GM04504 (cell line): ENCODE results near the gene CCDC73.
A peak's percentile ranks its signal among the peaks of the same experiment; 100 is the strongest.

Experiments used
- DNase-seq: peaks from one replicate; pipeline ENCODE4 v3.0.0-alpha.2; 2012; ENCODE audit warnings: low read depth

CCDC73 gene

DNA sequence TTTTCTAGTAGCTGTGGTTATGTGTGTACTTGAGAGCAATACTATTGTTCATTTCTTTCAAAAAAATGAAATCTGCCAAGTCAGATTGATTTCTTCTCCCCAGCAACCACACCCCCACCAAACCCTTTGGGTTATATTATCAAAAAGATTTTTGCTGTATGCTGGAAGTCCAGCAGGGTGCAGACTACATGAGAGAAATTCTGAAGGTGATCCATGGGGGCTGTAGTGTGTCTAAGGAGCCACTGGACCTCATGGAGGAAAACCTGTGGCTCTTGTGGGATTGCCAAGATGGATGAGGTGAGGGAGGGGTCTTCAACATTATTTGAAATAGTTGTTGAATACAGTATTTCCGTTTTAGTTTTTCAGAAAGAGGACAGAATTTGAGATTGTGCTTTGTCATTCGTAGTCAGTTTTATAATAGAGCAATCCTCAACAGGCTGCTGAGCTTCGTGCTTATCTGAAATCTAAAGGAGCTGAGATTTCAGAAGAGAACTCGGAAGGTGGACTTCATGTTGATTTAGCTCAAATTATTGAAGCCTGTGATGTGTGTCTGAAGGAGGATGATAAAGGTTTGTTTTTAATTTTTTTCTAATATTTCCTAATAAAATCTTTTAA lies 207.8 kb downstream of the CCDC73 start:
- DNase-seq: no peak

DNA sequence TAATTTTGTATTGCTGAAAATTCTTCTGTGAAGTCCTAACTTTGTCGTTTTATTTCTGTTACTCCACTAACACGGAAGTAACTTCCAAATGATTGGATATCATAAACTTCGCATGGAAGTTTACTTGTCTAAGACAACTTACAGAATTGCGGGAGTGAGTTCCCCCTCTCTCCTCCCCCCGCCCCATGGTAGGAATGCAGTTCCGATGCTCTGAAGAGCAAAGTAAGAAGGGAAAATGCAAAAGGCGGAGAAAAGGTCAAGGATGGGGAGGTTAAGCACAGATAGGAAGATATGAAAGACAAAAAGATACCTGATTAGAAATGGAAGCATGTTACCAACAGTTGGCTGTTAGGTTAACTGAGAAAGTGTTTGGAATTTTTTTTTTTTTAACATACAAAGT lies 209.5 kb downstream of the CCDC73 start:
- DNase-seq: no peak

DNA sequence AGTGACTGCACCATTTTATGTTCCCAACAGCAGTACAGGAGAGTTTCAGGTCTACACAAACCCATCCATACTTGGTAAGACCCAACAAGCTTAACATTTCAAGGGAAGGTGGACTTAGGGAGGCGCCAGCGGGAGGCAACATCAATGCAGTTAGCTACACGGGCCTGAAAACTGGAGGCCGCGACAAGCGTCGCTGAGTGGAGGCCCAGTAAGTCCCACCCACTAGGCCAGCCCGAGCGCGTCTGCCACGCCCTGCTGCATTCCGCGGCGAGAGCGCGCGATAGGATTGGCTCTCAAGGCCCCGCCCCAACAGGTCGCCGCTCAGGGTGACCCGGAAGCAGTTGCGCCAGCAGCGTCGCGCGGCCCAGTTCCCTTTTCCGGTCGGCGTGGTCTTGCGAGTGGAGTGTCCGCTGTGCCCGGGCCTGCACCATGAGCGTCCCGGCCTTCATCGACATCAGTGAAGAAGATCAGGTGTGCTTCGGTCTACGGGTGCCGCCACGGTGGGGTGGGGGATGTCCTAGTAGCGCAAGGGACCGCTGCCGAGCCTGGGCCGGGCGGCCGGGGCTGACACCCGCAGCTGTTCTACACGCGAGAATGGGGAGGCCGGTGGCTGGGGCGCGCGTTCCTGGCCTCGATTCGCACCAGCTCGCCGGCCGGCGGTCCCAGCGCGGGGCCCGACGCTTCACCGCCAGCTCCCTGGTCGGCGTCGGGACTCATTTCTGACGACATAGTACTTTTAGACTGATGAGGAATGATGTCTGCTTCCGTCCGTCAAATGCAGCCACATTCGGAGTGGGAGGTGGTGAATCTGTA lies 210.8 kb downstream of the CCDC73 start, which contains the start of gene EIF3M:
Gene EIF3M (plus strand): TSS at position 373 of the 813 bp plus-strand sequence. CDS start 57 bp downstream, at position 430.
- peak; percentile 86 for DNase-seq

DNA sequence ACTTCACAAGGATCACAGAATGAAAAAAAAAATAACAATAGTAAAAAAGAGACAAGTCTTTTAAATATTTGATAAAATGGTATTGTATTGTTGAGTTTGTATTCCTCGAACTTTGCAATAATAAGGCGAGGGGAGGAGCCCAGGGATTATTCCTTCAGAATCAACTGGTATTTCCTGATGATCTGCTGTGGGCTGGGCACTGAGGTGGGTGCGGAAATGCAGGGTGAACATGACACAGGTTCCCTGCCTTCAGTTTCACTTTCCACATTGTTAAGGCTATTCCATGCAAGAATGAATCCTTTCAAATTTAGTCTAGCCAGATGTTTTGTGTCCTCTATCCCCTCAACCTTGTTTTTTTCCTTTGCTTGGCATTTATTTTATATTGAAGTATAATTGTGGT lies 212.9 kb downstream of the CCDC73 start:
- DNase-seq: no peak

DNA sequence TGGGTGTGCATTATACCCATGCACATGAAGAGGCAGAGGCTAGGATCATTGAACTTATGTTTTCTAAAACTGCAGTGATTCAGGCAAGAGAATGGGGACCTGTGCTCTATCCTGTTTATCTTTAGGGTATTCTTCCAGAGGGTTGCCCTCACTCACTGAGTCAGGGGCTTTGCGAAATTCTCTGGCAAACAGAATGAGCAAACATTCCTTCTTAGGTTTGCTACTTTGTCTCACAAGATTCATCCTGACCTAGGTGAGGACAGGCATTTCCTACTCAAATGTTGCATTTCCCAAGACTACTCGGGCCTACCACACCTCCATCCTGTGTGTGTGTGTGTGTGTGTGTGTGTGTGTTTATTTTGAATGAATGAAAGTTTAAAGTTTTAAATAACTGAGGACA lies 213.5 kb downstream of the CCDC73 start:
- DNase-seq: no peak

DNA sequence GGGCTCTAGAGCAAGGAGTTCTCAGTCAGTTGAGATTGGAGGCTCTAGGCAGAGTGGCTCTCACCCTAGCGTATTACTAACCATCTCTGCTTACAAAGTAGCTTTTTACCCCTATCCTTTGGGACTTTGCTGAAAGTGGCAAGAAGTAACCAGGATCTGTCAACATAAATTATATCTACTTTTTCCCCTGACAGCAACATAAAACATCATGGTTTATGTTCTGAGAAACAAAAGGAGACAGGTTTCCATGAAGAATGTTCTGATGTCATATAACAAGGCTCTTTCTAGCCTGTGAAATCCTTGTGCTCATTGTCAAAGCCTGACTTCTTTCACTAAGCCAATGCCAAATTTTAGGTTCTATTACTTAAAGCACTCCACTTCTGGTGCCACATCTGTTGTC lies 218.0 kb downstream of the CCDC73 start:
- no peak for DNase-seq

DNA sequence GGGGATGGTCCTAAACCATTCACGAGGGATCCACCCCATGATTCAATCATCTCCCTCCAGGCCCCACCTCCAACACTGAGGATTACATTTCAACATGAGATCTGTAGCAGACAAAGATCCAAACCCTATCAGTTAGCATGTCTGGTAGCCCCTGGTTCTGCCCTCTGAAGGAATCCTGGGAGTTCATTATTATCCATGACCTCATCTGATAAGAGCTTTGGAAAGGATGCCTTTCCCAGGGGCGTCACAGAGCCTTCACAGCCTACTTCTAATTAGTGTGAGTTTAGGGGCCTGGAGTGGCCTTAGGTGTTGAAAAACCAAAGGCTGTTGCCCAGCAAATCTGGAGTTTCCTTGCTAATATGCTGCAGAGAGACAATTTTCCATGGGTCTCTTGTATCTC lies 219.4 kb downstream of the CCDC73 start:
- DNase-seq: no peak

DNA sequence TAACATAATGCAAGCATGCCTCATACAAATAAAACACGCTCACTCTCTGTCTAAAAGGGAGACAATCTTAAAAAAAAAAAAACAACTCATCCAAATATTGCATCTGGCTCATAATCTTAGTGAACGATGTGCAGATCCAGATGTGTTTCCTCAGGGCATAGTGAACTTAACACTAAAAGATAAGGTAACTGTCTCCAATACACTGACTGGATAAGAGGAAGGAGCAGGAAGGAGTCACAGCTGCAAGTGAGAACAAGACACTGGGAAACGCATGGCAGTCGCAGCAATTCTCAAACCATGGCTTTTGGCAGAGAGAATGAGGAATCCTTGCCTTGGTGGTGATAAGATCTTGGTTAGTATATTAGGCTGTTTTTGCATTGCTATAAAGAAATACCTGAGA lies 220.0 kb downstream of the CCDC73 start:
- DNase-seq: no peak

DNA sequence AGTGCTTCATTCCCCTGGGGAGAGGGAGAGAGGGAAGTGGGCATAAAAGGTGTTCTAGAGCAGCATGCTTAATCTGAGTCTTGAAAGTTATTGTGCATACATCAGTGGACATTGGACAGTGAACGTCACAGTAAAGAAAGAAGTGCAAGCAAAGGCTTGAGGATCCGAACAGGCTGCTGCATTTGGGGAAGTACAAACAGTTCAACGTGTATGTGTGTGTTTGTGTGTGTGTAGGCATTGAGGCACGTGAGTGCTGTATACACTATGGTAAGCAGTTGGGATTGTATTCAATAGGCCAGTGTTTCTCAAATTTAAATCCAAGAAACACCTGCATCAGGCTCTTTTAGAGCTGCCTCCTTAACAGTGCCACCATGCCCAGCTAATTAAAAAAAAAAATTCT lies 221.2 kb downstream of the CCDC73 start:
- DNase-seq: no peak

DNA sequence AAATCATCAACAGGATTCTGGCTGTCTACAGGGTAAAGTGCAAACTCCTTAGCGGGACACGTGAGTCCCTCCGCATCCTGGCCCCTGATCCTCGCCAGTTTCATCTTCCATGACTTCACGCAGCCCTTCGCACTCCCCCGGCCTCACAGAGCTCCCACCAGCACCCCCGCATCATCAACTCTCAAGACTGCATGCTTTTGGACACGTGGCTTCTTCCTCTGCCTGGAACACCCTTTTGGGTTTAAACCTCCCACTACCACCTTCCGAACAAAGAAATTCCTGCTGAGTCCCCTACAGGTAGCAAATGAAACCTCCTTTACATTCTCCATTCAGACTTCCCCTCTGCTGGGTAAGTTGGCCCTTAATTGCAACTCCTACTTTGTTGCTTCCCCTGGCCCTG lies 223.4 kb downstream of the CCDC73 start:
- DNase-seq: no peak

DNA sequence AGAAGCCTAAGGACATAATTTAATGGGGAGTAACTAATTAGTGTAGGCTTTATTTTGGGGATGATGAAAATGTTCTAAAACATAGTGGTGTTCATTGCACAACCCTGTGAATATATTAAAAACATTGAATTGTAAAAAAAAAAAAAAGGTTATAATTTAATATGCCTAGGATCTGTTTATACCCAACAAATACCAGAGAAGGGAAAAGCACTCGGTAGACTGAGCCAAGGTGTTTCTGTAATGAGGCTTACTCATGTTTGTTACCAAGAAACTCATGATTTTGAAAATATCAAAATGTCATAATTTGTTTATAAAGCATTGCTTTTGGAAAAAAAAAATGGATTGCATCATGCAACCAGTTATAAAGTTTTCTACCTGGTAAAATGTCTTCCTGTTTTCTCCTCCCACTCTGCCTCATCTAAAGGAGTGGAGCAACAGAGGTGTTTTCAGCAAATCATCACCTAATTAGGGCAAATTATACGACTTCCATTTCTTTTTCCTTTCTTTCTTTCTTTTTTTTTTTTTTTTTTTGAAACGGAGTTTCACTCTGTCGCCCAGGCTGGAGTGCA lies 225.1 kb downstream of the CCDC73 start:
- DNase-seq: no peak

DNA sequence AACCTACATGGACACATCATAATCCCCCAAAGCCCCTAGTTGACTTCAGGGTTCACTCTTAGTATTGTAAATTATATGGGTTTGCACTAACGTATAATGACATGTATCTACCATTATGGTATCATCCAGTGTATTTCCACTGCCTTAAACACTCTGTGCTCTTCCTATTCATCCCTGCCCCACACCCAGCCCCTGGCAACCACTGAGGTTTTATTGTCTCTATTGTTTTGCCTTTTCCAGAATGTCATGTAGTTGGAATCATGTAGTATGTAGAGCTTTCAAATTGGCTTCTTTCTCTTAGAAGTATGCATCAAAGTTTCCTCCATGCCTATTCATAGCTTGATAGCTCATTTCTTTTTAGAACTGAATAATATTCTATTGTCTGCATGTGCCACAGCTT lies 227.3 kb downstream of the CCDC73 start:
- DNase-seq: no peak

DNA sequence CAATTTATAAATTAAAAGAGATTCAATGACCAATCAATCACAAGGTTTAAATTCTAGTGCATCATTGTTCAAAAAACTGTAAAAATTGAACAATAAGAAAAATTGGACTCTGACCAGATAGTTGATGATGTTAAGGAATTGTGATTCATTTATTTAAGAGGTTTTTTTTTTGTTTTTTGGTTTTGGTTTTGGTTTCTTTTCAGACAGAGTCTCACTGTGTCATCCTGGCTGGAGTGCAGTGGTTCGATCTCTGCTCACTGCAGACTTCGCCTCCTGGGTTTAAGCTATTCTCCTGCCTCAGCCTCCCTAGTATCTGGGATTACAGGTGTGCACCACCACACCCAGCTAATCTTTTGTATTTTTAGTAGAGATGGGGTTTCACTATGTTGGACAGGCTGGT lies 227.9 kb downstream of the CCDC73 start:
- DNase-seq: no peak

DNA sequence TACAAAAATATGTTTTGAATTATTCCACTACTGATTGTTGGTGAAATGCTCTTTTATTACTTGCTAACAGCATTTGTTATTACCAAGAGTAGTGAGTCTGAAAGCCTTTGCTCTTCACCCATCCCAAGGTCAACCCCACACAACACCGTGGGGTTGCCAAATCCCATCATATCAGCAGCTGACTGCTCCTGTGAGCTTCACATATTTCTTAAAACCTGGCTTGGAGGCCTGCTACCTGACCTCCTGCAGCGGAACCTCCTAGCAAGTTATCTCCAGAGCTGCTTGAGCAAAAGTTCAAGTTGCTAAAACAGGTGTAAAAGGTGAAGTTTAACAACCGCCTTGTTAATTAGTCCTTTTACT lies 230.9 kb downstream of the CCDC73 start:
- DNase-seq: no peak

DNA sequence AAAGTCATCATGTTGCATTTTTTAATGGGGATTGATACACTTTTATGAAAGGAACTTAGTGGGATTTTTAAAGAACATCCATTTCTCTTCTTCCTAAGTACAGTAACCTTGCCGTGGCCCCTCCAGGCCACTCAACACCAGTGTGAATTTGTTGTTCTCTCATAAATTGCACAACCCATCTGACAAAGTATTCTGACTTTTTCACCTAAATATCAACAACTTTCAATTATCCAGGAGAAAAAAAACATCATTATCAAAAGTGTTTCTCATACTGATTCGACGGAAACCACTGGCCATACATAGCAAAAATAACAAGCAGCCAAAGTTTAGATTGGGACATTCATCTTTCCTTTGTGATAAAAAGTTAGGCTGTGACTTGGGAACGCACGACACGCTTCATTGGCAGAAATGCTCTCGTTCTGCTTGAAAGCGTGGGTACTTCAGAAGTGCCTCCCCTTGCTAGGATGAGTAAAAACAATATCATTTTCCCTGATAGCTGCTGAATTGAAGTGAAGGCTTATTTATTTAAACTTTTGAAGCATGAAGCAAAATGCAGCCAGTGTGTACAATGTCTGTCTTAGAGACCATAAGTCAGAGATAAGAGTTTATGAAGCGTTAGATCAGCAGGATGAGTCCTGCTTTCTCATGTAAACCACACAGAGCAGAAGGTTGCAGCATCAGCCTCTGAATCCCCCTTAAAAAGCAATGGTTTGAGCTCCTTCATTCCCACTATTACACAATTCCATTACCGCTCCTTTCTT lies 231.4 kb downstream of the CCDC73 start:
- DNase-seq: no peak

DNA sequence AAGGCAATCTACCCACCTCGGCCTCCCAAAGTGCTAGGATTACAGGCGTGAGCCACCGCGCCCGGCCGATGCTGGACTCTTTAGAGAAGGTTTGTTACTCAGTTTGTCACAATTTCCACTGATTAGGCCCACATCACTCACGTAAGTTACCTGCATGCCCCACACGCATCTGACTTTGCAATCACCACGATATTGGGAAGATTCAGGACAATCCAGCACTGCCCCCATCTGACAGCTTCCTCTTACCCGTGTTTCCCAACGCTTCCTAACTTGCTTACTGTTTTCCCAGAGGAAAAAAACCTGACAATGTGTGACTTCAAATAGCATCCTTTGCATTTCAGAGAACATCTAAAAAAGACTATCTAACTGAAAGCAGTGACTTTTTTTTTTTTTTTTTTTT lies 232.6 kb downstream of the CCDC73 start:
- DNase-seq: no peak

DNA sequence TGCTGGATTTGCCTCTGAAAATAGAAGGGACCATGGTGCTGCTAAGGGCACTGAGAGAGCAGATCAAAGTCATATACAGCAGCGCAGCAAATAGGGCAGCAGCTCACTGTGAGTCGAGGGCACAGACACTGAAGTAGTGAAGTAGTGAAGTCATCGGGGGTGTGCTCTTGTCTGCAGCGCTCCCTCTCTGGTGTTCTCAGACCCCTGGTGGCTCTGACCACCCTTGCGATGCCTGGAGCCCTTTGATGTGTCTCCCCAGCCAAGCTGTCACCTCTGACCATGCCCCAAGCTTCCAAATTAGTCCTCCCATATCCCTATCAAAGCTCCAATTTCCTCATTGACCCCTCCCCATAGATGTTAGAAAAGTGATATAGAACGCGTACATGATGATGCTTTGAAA lies 238.6 kb downstream of the CCDC73 start:
- no peak for DNase-seq

DNA sequence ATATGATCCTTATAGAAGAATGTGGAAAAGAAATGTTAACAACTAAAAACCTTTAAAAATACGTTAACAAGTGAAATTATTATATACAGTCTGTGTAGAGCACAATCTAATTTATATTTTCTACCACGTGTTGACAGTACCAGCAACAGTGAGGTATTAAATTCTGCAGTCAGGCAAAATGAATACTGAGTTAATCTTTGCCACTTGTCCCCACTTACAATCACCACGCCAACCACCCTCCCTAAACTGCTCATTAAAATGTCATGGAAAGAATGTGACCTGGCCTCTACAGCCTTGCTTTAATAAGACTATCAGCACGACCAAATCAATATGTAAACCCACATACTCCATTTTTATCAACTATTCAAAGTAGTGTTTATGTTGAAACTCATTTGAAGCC lies 239.4 kb downstream of the CCDC73 start:
- no peak for DNase-seq
